ENCODE results near the gene TMEM167B.
"Not testable (repeated sequence)": the region's sequence is repeated elsewhere in the genome, so short reads cannot be mapped to it uniquely, and the experiment has no call there.

The TMEM167B gene

GRCh38 chr1:109052145-109052544 is 38.4 kb upstream of the TMEM167B start:
- not testable (repeated sequence) for H2AK5ac ChIP-seq (ENCODE audit: low read length); H3K14ac ChIP-seq (ENCODE audit: low read length); H3K27ac ChIP-seq (ENCODE audit: low read depth, low read length); H3K9me3 ChIP-seq (ENCODE audit: insufficient read depth, low read depth, low read length); H3K4ac ChIP-seq (ENCODE audit: low read depth, low read length); H4K12ac ChIP-seq (ENCODE audit: low read depth, low read length); H3K4me1 ChIP-seq (ENCODE audit: control insufficient read depth in 1 of 2, insufficient read depth in 2 of 2, low read length in 2 of 2); H3K79me1 ChIP-seq (ENCODE audit: low read length); H3K4me2 ChIP-seq (ENCODE audit: low read length); H3K27me3 ChIP-seq (ENCODE audit: insufficient read depth, low read length); H4K91ac ChIP-seq (ENCODE audit: low read depth, low read length); H2BK12ac ChIP-seq (ENCODE audit: low read length); H2BK120ac ChIP-seq (ENCODE audit: insufficient read depth, low read length, poor library complexity); H3K18ac ChIP-seq (ENCODE audit: low read length); DNase-seq; H3K9ac ChIP-seq (ENCODE audit: low read length); H3K23ac ChIP-seq (ENCODE audit: low read length); H3K4me3 ChIP-seq (ENCODE audit: low read depth, low read length); H3K79me2 ChIP-seq (ENCODE audit: control insufficient read depth, insufficient read depth, low read length, poor library complexity); H2AFZ ChIP-seq (ENCODE audit: insufficient read depth, low read length, poor library complexity); H4K8ac ChIP-seq (ENCODE audit: low read depth, low read length); H2BK5ac ChIP-seq (ENCODE audit: low read depth, low read length, poor library complexity); H3K36me3 ChIP-seq (ENCODE audit: control insufficient read depth in 1 of 2, insufficient read depth in 2 of 2, low read length in 2 of 2)
- no CpG with 5 or more reads among the region's 3 CpGs for WGBS (ENCODE audit: extremely low coverage, insufficient coverage, insufficient read length)

- WGBS (ENCODE audit: extremely low coverage, insufficient coverage, insufficient read length), result no CpG with 5 or more reads among the region's 3 CpGs
- no peak overlapping the region for H3K4me2 ChIP-seq (ENCODE audit: low read length)
- H3K4ac ChIP-seq (ENCODE audit: low read depth, low read length), result no peak overlapping the region
- H3K27ac ChIP-seq (ENCODE audit: low read depth, low read length), result no peak overlapping the region
- no peaks in the 10 kb centered on the region for H3K27me3 ChIP-seq (ENCODE audit: insufficient read depth, low read length)
- no peaks in the 10 kb centered on the region for H3K4me1 ChIP-seq (ENCODE audit: control insufficient read depth in 1 of 2, insufficient read depth in 2 of 2, low read length in 2 of 2)
- DNase-seq, result no peak
- H3K9ac ChIP-seq (ENCODE audit: low read length), result no peak overlapping the region
- H3K36me3 ChIP-seq (ENCODE audit: control insufficient read depth in 1 of 2, insufficient read depth in 2 of 2, low read length in 2 of 2), result no peaks in the 10 kb centered on the region
- H3K23ac ChIP-seq (ENCODE audit: low read length), result no peak overlapping the region
- no peak overlapping the region for H3K14ac ChIP-seq (ENCODE audit: low read length)
- H2AK5ac ChIP-seq (ENCODE audit: low read length), result no peak overlapping the region
- H2BK5ac ChIP-seq (ENCODE audit: low read depth, low read length, poor library complexity), result no peak overlapping the region
- no peak overlapping the region for H2AFZ ChIP-seq (ENCODE audit: insufficient read depth, low read length, poor library complexity)
- no peak overlapping the region for H2BK120ac ChIP-seq (ENCODE audit: insufficient read depth, low read length, poor library complexity)
- H3K4me3 ChIP-seq (ENCODE audit: low read depth, low read length), result no peak overlapping the region
- no peak overlapping the region for H4K8ac ChIP-seq (ENCODE audit: low read depth, low read length)
- H3K79me1 ChIP-seq (ENCODE audit: low read length), result no peaks in the 10 kb centered on the region
- no peak overlapping the region for H4K12ac ChIP-seq (ENCODE audit: low read depth, low read length)
- H3K79me2 ChIP-seq (ENCODE audit: control insufficient read depth, insufficient read depth, low read length, poor library complexity), result no peaks in the 10 kb centered on the region
- no peak overlapping the region for H2BK12ac ChIP-seq (ENCODE audit: low read length)
- H4K91ac ChIP-seq (ENCODE audit: low read depth, low read length), result no peak overlapping the region
- H3K9me3 ChIP-seq (ENCODE audit: insufficient read depth, low read depth, low read length), result no peaks in the 10 kb centered on the region
- H3K18ac ChIP-seq (ENCODE audit: low read length), result no peak overlapping the region
These were observed 34.5 kb upstream of the TMEM167B start for GRCh38 chr1:109056064-109056463.

- Histone ChIP-seq H3K4ac (ENCODE audit: low read depth, low read length) (no peak overlapping the region), H2AFZ (ENCODE audit: insufficient read depth, low read length, poor library complexity) (no peak overlapping the region), H3K79me1 (ENCODE audit: low read length) (no peaks in the 10 kb centered on the region), H3K4me2 (ENCODE audit: low read length) (no peak overlapping the region), H2BK12ac (ENCODE audit: low read length) (no peak overlapping the region), H3K9me3 (ENCODE audit: insufficient read depth, low read depth, low read length) (no peaks in the 10 kb centered on the region), H2AK5ac (ENCODE audit: low read length) (no peak overlapping the region), H2BK120ac (ENCODE audit: insufficient read depth, low read length, poor library complexity) (no peak overlapping the region), H3K4me1 (ENCODE audit: control insufficient read depth in 1 of 2, insufficient read depth in 2 of 2, low read length in 2 of 2) (no peaks in the 10 kb centered on the region), H4K8ac (ENCODE audit: low read depth, low read length) (no peak overlapping the region), H3K9ac (ENCODE audit: low read length) (no peak overlapping the region), H4K12ac (ENCODE audit: low read depth, low read length) (no peak overlapping the region), H3K27ac (ENCODE audit: low read depth, low read length) (no peak overlapping the region), H3K23ac (ENCODE audit: low read length) (no peak overlapping the region), H3K18ac (ENCODE audit: low read length) (no peak overlapping the region), H3K4me3 (ENCODE audit: low read depth, low read length) (no peak overlapping the region), H4K91ac (ENCODE audit: low read depth, low read length) (no peak overlapping the region), H2BK5ac (ENCODE audit: low read depth, low read length, poor library complexity) (no peak overlapping the region), H3K27me3 (ENCODE audit: insufficient read depth, low read length) (no peaks in the 10 kb centered on the region), H3K14ac (ENCODE audit: low read length) (no peak overlapping the region), H3K36me3 (ENCODE audit: control insufficient read depth in 1 of 2, insufficient read depth in 2 of 2, low read length in 2 of 2) (peaks cover 3 to 7% of the 10 kb centered on the region in 2 experiments), H3K79me2 (ENCODE audit: control insufficient read depth, insufficient read depth, low read length, poor library complexity) (no peaks in the 10 kb centered on the region)
- no peak for DNase-seq
These were observed 31.5 kb upstream of the TMEM167B start for GRCh38 chr1:109059026-109059425.

GRCh38 chr1:109060707-109061106 is 29.9 kb upstream of the TMEM167B start:
- H2BK120ac ChIP-seq (ENCODE audit: insufficient read depth, low read length, poor library complexity), result no peak overlapping the region
- H4K91ac ChIP-seq (ENCODE audit: low read depth, low read length), result no peak overlapping the region
- H3K36me3 ChIP-seq (ENCODE audit: control insufficient read depth in 1 of 2, insufficient read depth in 2 of 2, low read length in 2 of 2), result peaks cover 7 to 13% of the 10 kb centered on the region in 2 experiments
- no peaks in the 10 kb centered on the region for H3K79me2 ChIP-seq (ENCODE audit: control insufficient read depth, insufficient read depth, low read length, poor library complexity)
- no peaks in the 10 kb centered on the region for H3K4me1 ChIP-seq (ENCODE audit: control insufficient read depth in 1 of 2, insufficient read depth in 2 of 2, low read length in 2 of 2)
- no peak overlapping the region for H3K4me2 ChIP-seq (ENCODE audit: low read length)
- no peaks in the 10 kb centered on the region for H3K27me3 ChIP-seq (ENCODE audit: insufficient read depth, low read length)
- no peaks in the 10 kb centered on the region for H3K9me3 ChIP-seq (ENCODE audit: insufficient read depth, low read depth, low read length)
- H3K23ac ChIP-seq (ENCODE audit: low read length), result no peak overlapping the region
- H3K27ac ChIP-seq (ENCODE audit: low read depth, low read length), result no peak overlapping the region
- H2AK5ac ChIP-seq (ENCODE audit: low read length), result no peak overlapping the region
- DNase-seq, result no peak
- H2BK12ac ChIP-seq (ENCODE audit: low read length), result no peak overlapping the region
- no CpG with 5 or more reads among the region's 7 CpGs for WGBS (ENCODE audit: extremely low coverage, insufficient coverage, insufficient read length)
- no peak overlapping the region for H4K12ac ChIP-seq (ENCODE audit: low read depth, low read length)
- no peak overlapping the region for H3K9ac ChIP-seq (ENCODE audit: low read length)
- H3K4me3 ChIP-seq (ENCODE audit: low read depth, low read length), result no peak overlapping the region
- H2BK5ac ChIP-seq (ENCODE audit: low read depth, low read length, poor library complexity), result no peak overlapping the region
- no peak overlapping the region for H2AFZ ChIP-seq (ENCODE audit: insufficient read depth, low read length, poor library complexity)
- no peak overlapping the region for H3K18ac ChIP-seq (ENCODE audit: low read length)
- H4K8ac ChIP-seq (ENCODE audit: low read depth, low read length), result no peak overlapping the region
- H3K79me1 ChIP-seq (ENCODE audit: low read length), result no peaks in the 10 kb centered on the region
- no peak overlapping the region for H3K14ac ChIP-seq (ENCODE audit: low read length)
- H3K4ac ChIP-seq (ENCODE audit: low read depth, low read length), result no peak overlapping the region

All from trophoblast cell (in vitro differentiated cells and primary cell).